Activated naive CD4-positive, alpha-beta T cell treated with anti-CD3 and anti-CD28 coated beads, Interleukin-2, amount 50 U/mL, for 16 hours (primary cell): ENCODE measurements around the gene SLC12A4.

ENCODE experiments used
- DNase-seq: peaks from one replicate; pipeline ENCODE4 v3.0.0-alpha.2; 2020

Gene SLC12A4

DNA sequence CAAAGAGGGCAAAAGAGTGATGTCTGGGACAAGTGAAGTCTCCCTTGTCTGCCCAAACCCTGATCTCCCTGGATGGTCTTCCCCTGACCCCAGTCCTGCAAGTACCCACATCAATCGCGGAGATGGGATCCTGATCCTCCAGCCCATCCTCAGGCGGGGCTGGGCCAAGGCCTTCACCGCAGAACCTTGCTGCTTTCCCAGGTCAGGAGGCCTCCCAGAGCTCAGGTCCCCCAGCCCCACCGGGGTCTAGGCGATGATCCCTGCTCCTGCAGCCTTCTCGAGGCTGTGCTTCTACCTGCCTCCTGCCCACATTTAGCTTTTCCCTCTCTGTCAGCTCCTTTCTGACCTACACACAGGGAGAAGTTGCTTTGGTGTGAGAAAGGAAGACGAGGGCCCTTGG, 6.3 kb downstream of the SLC12A4 start:
- DNase-seq, result no peak

DNA sequence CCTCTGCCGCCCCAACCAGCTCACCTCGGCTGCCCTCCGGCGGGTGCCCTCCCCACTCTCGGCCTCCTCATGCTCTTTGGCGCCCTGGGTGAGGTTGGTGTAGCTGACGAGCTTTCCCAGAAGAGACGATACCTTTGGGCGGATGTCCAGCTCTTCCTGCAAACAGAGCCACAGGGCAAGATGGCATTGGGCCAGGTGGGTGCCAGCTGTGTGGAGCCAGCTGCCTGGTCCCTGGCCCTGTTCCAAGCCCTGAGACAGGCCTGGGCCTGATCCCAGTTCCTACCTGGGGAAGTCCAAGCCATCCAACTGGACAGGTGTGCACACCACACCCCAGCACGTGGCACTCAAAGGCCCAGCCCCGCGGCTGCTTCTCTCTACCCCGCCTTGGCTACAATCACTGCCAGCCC, 6.9 kb downstream of the SLC12A4 start:
- DNase-seq, result no peak

DNA sequence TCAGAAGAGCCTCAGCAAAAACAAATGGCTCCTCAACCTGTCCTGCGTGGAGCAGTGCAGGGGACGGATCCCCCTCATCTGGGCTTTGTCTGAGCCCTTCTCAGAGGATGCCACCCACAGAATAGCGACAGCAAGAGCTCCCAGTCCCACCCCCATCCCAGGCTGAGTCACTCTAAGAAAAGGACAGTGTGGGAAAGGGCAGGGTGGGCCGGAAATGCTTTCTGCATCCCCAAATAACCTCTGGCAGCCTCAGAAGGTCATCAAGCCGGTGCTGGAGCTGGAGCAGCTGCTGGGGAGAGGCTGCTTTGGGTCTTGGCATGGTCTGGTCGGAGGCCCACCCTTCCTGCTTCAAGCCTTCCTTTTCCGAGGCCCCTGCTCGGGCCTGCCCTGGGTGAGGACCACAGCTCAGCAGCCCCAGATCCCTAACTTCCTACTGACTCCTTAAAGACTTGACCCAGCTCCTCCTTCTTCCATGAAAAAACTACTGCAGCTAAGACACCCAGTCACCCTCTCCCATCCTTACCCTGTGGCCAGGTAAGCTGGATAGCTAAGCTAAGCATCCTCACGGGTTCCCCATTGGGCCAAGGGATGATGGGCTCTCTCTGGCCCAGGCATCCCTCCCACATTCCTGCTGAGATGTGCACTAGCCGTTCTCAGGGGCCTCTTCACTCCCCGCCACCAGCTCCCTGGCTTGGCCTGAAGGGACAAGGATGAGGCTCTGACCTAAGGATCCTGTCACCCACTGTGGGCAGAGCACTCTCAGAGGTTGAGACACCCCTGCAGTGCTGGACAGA, 8.7 kb downstream of the SLC12A4 start:
- no peak for DNase-seq

DNA sequence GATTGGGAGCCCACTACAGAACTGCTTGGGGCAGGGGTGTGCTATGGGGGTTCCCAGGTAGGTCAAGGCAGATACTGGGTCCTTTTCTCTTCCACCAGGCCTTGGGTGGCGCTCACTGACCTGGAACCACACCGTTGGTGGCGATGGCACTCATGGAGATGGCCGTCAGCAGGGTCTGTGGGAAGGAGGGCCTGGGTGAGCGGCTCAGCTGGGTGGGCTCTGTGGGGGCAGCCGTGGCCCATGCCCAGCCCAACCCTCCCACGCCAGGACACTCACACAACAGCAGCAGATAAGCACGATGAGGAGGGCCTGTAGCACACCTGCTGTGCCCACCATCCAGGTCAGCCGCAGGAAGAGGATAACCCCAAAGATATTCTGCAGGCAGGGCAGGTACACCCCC, 10.8 kb downstream of the SLC12A4 start:
- no peak for DNase-seq

GRCh38 chr16:67954421-67955196, 13.8 kb downstream of the SLC12A4 start:
- no peak for DNase-seq

DNA sequence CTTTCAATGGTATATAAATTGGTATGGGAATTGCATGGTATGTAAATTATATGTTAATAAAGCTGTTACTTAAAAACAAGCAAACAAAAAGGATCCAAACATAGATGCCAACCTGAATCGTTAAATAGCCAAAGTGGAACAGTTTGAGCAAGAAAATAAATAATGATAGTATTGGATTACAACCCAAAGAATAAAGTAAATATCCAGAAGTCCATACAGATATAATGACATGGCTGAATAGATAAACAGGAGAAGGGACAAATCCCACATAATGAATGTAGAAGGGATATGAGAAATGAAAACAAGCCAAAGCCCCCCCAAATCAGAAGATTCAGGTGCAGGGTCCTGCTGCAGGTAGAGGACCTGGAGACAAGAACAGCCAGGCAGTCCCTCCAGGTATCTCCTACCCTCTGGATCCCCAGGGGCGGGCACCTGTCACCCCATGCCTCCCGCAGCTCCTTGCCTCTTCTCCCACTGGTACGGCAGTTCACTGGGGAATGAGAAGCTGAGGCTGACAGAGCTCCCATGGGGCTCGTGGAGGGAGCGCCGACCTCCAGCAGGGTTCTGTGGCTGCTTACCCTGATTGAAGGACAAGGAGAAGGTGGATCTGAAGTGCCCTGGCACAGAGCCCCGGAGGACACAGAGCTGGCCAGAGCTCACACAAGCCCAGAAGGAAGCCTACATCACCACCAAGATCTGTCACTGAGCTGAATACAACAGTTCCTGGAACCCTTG, 14.6 kb downstream of the SLC12A4 start:
- DNase-seq, result no peak

DNA sequence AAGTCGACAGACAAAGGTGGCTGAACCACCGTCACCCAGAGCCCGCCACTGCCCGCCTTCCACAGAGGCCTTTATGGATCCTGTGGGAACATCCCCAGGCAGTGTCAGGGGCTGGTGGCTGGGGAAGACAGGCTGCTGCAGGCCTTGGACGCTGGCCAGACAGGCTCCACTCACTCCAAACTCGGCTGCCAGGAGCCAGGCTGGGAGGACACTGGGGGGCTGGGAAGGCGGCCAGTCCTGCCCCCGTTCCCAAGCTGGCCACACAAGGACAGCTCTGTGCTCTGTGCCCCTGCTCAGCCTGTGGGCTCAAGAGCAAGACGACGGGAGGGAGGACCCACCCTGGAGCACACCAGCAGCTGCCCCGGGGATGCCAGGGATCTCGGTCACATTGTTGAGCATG, 17.0 kb downstream of the SLC12A4 start:
- DNase-seq, result no peak

- DNase-seq, result no peak
Observed at GRCh38 chr16:67950335-67950843, 18.0 kb downstream of the SLC12A4 start.

DNA sequence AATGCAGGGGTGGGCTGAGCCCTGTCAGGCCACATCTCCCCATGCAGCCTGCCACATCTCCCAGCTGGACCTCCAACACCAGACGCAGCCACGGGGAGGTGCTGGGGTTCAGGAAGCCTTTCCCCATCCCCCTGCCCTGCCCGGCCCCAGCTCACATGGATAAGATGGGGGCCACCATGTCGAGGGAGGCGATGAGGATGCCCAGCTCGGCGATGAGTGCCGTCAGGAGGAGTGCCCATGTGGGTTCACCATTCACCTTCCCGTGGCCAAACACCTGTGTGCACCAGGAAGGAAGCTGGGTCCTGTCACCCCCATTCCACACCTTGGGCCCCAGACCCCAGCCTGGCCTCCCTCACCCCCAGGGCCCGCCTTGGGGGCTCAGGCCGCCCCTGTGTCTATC, 18.8 kb downstream of the SLC12A4 start:
- DNase-seq, result no peak

GRCh38 chr16:67948015-67948414, 20.4 kb downstream of the SLC12A4 start:
- DNase-seq, result no peak

DNA sequence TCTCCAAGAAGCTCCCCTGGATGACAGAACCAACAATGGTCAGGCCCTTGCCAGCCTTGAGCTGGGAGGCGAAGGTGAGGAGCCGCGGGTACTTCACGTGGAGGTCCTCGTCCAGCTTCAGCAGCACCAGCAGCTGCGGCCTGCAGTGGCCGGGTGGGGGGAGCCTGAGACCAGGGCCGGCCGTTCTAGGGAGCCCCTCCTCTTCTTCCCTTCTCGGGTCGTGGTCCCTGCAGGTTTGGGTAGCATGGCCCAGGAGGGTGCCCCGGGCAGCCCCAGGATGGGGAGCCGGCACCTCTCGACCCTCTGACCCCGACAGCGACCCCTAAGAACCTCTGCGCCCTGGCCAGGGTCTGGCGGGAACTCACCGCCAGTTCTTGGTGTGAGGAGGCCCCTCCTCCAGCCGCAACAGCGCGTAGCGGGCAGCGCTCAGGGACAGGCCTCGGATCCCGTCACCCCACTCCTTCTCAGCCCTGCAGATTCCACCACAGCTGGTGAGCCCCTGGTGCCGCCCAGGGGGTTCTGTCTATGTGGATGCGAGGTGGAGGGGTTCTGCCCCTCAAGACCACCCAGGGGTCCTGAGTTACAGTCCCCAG, 21.4 kb downstream of the SLC12A4 start:
- DNase-seq, result no peak

DNA sequence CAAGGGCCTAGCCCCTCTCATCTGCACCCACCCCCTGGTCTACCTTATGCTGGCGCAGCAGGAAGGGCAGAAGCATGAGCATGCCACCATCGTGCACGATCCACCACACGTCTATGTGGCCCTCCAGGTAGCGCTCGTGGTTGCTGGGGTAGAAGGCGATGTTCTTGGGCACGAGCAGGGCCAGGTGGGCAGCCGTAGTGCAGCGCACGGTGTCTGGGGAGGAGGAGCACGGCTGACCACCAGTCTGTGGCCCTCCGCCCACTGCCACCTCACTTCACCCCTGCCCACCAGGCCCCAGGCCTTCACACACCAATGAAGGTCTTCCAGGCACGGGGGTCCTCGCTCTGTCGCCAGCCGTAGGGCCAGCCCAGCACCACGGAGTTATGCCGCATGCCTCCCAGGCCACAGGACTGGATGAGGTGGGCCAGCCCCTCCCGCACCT, 22.3 kb downstream of the SLC12A4 start:
- no peak for DNase-seq

- DNase-seq, result no peak
Observed at GRCh38 chr16:67945392-67945933, 23.0 kb downstream of the SLC12A4 start.

- DNase-seq, result no peak
Observed at GRCh38 chr16:67944690-67945391, 23.6 kb downstream of the SLC12A4 start.

DNA sequence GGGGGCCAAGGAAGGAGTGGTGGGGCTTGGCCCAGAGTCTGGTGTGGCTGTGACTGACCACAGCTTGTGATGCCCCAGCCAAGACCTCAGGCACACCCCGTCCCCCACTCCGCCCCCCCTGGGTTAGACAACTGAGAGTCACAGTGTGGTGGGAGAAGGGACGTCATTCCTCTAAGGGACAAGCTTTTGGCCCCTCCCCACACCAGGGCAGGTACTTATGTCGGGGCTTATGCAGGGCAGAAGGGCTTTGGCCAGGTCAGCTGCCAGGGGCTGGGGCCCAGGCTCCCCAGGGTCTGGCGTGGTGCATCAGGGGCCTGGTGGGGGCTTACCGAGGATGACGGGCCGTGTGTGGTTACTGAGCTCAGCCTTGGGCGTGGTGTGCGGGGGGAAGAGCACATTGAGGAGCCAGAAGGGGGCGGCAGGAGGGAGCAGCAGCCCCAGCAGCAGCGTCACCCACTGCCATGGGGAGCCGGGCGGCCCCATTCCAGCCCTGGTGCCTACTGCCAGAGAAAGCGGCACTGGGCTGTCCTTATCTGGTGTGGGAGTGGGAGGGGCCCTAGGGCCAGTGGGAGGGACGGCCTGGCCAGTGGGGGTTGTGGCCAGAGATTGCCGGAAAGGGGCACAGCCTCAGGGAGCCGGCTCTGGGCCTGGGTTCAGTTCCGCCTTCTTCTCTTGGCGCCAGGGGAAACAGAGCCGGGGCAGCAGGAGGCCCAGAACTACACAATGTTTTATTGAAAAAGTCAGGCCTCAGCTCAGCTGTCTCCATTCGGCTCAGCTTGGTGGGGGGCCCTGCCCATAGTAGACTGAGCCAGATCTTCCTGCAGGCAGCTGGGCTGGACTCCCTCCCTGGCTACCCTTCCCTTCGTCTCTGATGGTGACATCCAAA, 24.6 kb downstream of the SLC12A4 start, which contains the start of gene LCAT:
TSS of gene LCAT (minus strand) at position 502 of the 886 bp plus-strand sequence. CDS start at position 483, 19 bp downstream.
- DNase-seq, result no peak

- no peak for DNase-seq
Observed at GRCh38 chr16:67943256-67943618, 25.2 kb downstream of the SLC12A4 start.

GRCh38 chr16:67942510-67943255, 25.8 kb downstream of the SLC12A4 start:
- DNase-seq, result no peak

GRCh38 chr16:67942200-67942509, 26.3 kb downstream of the SLC12A4 start:
- peak; percentile 40 for DNase-seq

DNA sequence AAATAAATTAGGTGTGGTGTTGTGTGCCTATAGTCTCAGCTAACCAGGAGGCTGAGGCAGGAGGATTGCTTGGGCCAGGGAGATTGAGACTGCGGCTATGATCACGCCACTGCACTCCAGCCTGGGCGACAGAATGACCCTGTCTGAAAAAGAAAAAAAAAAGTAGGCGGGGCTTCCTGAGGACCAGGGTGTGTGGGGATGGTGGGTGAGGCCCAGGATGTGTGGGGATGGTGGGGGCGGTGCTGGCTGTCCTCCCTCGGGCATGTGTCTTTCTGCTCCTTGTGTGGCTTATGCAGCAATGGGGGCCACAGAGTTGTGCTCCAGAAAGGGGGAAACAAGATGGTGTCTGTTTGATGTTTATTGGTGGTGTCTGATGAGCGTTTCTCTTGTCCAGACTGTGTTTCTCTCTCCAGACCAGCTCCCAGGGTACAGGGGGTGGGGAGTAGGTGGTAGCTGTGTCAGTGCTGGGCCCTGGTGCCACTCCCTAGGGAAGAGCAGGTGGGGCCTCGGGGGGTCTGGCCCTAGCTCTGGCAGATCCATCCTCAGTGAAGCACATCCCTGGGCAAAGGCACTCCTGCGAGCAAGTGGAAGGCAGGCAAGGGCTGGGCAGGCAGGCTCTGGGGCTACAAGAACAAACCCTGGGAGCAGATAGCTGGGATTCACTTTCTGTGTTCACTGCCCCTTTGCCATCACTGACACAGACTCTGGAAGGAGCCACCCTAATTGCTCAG, 26.8 kb downstream of the SLC12A4 start:
- no peak for DNase-seq
